ENCODE data around the gene PPP3R1. TPM values are rescaled to one million over a fixed set of nuclear protein-coding genes. Genes with fewer than 3 reads are reported as not detected.
"Not testable (repeated sequence)": the region's sequence is repeated elsewhere in the genome, so short reads cannot be mapped to it uniquely, and the experiment has no call there.

PPP3R1 gene
- total RNA-seq, 4 donors from 2014 or later, result 19.3 to 28.0 (median 25.7) TPM

GRCh38 chr2:68177541-68177940 is 74.8 kb downstream of the PPP3R1 start:
- intact Hi-C loops (cut with DNase I), result no loop called here
- Histone ChIP-seq H3K4me3 (no peak overlapping the region), H3K27ac (replicated peaks in 1 of 4) (no peak overlapping the region), H3K36me3 (peaks cover 3 to 60% (median 41%) of the 10 kb centered on the region in 4 donors), H3K9me3 (no peaks in the 10 kb centered on the region), H3K27me3 (no peaks in the 10 kb centered on the region), H3K4me1 (peaks cover 0 to 13% (median 5%) of the 10 kb centered on the region in 4 donors)
- no peak for DNase-seq (ENCODE audit: extremely low spot score)
- WGBS, result 66% methylated on average over 2 of the region's 2 CpGs
- TF ChIP-seq POLR2A (IDR thresholded peaks at IDR 0.05; ENCODE audit: low read depth) (no peak), EP300 (IDR thresholded peaks at IDR 0.05) (no peak), POLR2AphosphoS5 (IDR thresholded peaks at IDR 0.05) (no peak), CTCF (IDR thresholded peaks at IDR 0.05) (no peak)

GRCh38 chr2:68176657-68177056 is 75.7 kb downstream of the PPP3R1 start:
- Histone ChIP-seq H3K36me3 (peaks cover 3 to 60% (median 47%) of the 10 kb centered on the region in 4 donors), H3K27ac (replicated peaks in 1 of 4) (no peak overlapping the region), H3K4me3 (no peak overlapping the region), H3K27me3 (no peaks in the 10 kb centered on the region), H3K4me1 (peaks cover 0 to 13% (median 5%) of the 10 kb centered on the region in 4 donors), H3K9me3 (no peaks in the 10 kb centered on the region)
- intact Hi-C loops (cut with DNase I), result no loop called here
- 75% methylated on average over 7 of the region's 7 CpGs for WGBS
- no peak for DNase-seq (ENCODE audit: extremely low spot score)
- TF ChIP-seq POLR2AphosphoS5 (IDR thresholded peaks at IDR 0.05) (no peak), EP300 (IDR thresholded peaks at IDR 0.05) (no peak), POLR2A (IDR thresholded peaks at IDR 0.05; ENCODE audit: low read depth) (no peak), CTCF (IDR thresholded peaks at IDR 0.05) (no peak)

GRCh38 chr2:68175210-68175609 is 77.1 kb downstream of the PPP3R1 start:
- Histone ChIP-seq H3K4me1 (peaks cover 0 to 13% (median 5%) of the 10 kb centered on the region in 4 donors), H3K36me3 (peaks cover 3 to 60% (median 44%) of the 10 kb centered on the region in 4 donors)
- DNase-seq (ENCODE audit: extremely low spot score); H3K4me3 ChIP-seq; H3K27me3 ChIP-seq; intact Hi-C loops (cut with DNase I); H3K27ac ChIP-seq (replicated peaks in 1 of 4); H3K9me3 ChIP-seq: not testable (repeated sequence)
- 89% methylated on average over 4 of the region's 4 CpGs for WGBS

GRCh38 chr2:68172990-68173700 is 79.2 kb downstream of the PPP3R1 start:
- H3K9me3 ChIP-seq, result no peaks in the 10 kb centered on the region
- intact Hi-C loops (cut with DNase I), result no loop called here
- H3K4me3 ChIP-seq, result no peak overlapping the region
- H3K36me3 ChIP-seq, result peaks cover 3 to 70% (median 45%) of the 10 kb centered on the region in 4 donors
- TF ChIP-seq POLR2AphosphoS5 (IDR thresholded peaks at IDR 0.05), result no peak
- TF ChIP-seq CTCF (IDR thresholded peaks at IDR 0.05), result no peak
- TF ChIP-seq POLR2A (IDR thresholded peaks at IDR 0.05; ENCODE audit: low read depth), result no peak
- TF ChIP-seq EP300 (IDR thresholded peaks at IDR 0.05), result no peak
- no peaks in the 10 kb centered on the region for H3K4me1 ChIP-seq
- H3K27me3 ChIP-seq, result no peaks in the 10 kb centered on the region
- 80% methylated on average over 8 of the region's 8 CpGs for WGBS
- DNase-seq (ENCODE audit: extremely low spot score), result no peak
- no peak overlapping the region for H3K27ac ChIP-seq (replicated peaks in 1 of 4)

GRCh38 chr2:68172521-68172920 is 79.8 kb downstream of the PPP3R1 start:
- H3K27ac ChIP-seq (replicated peaks in 1 of 4), result no peak overlapping the region
- 81% methylated on average over 2 of the region's 2 CpGs for WGBS
- no peak for DNase-seq (ENCODE audit: extremely low spot score)
- H3K4me1 ChIP-seq, result no peaks in the 10 kb centered on the region
- TF ChIP-seq CTCF (IDR thresholded peaks at IDR 0.05), result no peak
- TF ChIP-seq EP300 (IDR thresholded peaks at IDR 0.05), result no peak
- TF ChIP-seq POLR2AphosphoS5 (IDR thresholded peaks at IDR 0.05), result no peak
- TF ChIP-seq POLR2A (IDR thresholded peaks at IDR 0.05; ENCODE audit: low read depth), result no peak
- peaks cover 3 to 71% (median 42%) of the 10 kb centered on the region in 4 donors for H3K36me3 ChIP-seq
- no peaks in the 10 kb centered on the region for H3K27me3 ChIP-seq
- intact Hi-C loops (cut with DNase I), result no loop called here
- no peaks in the 10 kb centered on the region for H3K9me3 ChIP-seq
- H3K4me3 ChIP-seq, result no peak overlapping the region

All from esophagus muscularis mucosa (tissue), 4 donors.